Measurements from ENCODE around the gene DOCK6.

Gene DOCK6

GRCh38 chr19:11236324-11237301 is 25.7 kb downstream of the DOCK6 start:
- Histone ChIP-seq H3K4me3 (ENCODE audit: low read depth in 1 of 2, low read length in 1 of 2) (no peak overlapping the region), H3K27ac (no peak overlapping the region), H3K4me1 (ENCODE audit: control insufficient read depth in 1 of 2, insufficient read depth in 1 of 2, low read depth in 1 of 2, low read length in 1 of 2) (no peaks in the 10 kb centered on the region), H3K36me3 (no peaks in the 10 kb centered on the region), H3K9me3 (no peaks in the 10 kb centered on the region), H3K27me3 (no peaks in the 10 kb centered on the region)
- TF ChIP-seq, protein P1, sequence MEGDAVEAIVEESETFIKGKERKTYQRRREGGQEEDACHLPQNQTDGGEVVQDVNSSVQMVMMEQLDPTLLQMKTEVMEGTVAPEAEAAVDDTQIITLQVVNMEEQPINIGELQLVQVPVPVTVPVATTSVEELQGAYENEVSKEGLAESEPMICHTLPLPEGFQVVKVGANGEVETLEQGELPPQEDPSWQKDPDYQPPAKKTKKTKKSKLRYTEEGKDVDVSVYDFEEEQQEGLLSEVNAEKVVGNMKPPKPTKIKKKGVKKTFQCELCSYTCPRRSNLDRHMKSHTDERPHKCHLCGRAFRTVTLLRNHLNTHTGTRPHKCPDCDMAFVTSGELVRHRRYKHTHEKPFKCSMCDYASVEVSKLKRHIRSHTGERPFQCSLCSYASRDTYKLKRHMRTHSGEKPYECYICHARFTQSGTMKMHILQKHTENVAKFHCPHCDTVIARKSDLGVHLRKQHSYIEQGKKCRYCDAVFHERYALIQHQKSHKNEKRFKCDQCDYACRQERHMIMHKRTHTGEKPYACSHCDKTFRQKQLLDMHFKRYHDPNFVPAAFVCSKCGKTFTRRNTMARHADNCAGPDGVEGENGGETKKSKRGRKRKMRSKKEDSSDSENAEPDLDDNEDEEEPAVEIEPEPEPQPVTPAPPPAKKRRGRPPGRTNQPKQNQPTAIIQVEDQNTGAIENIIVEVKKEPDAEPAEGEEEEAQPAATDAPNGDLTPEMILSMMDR (IDR thresholded peaks at IDR 0.05), result no peak

DNA sequence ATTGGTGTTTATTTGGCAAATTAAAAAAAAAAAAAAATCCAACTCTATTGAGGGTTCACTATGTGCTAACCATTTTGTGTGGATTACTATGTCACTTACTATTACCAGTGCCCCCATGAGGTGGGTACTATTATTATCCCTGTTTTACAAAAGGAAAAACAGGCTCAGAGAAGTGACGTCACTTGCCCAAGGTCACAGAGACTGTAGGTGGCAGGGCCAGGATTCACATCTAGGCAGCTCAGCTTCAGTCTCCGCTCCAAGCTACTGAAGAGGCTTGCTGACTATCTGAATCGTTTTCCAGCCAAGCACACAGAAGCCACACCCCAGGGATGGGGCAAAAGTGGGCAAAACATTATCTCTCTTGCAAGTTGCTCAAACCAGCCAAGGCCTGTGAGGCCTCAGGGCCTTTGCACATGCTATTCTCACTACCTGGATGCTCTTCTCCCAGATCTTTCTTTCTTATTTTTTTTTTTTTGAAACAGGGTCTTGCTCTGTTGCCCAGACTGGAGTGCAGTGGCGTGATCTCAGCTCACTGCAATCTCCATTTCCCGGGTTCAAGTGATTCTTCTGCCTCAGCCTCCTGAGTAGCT is 27.7 kb downstream of the DOCK6 start:
- Histone ChIP-seq H3K27me3 (no peaks in the 10 kb centered on the region), H3K27ac (no peak overlapping the region), H3K9me3 (no peaks in the 10 kb centered on the region), H3K36me3 (no peaks in the 10 kb centered on the region), H3K4me3 (ENCODE audit: low read depth in 1 of 2, low read length in 1 of 2) (no peak overlapping the region), H3K4me1 (ENCODE audit: control insufficient read depth in 1 of 2, insufficient read depth in 1 of 2, low read depth in 1 of 2, low read length in 1 of 2) (no peaks in the 10 kb centered on the region)
- TF ChIP-seq, protein P1 (IDR thresholded peaks at IDR 0.05), result no peak

DNA sequence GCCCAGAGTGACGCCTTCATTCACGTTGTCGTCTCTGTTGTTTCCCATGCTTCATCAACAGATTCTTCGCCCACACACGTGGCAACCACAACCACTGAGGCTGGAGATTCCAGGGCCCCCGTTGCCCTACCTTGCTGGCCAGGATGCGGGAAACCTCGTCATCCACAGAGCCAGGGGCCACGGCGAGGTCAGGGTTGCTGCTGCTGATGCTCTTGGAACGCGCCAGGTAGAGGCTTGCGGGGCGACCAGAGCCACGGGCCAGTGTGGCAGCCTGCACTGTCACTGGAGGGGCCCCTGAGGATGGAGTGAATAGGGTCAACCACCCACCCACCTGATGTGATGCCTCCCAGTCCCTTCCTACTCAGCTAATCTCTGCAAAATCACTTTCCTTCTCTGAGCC is 29.3 kb downstream of the DOCK6 start:
- Histone ChIP-seq H3K4me3 (ENCODE audit: low read depth in 1 of 2, low read length in 1 of 2) (no peak overlapping the region), H3K36me3 (no peaks in the 10 kb centered on the region), H3K4me1 (ENCODE audit: control insufficient read depth in 1 of 2, insufficient read depth in 1 of 2, low read depth in 1 of 2, low read length in 1 of 2) (no peaks in the 10 kb centered on the region), H3K27me3 (no peaks in the 10 kb centered on the region), H3K9me3 (no peaks in the 10 kb centered on the region), H3K27ac (no peak overlapping the region)
- TF ChIP-seq, protein P1 (IDR thresholded peaks at IDR 0.05), result no peak

- no peak overlapping the region for H3K4me3 ChIP-seq (ENCODE audit: low read depth in 1 of 2, low read length in 1 of 2)
- H3K27ac ChIP-seq, result no peak overlapping the region
- no peaks in the 10 kb centered on the region for H3K9me3 ChIP-seq
- H3K36me3 ChIP-seq, result no peaks in the 10 kb centered on the region
- H3K27me3 ChIP-seq, result no peaks in the 10 kb centered on the region
- TF ChIP-seq, protein P1 (IDR thresholded peaks at IDR 0.05), result no peak
- H3K4me1 ChIP-seq (ENCODE audit: control insufficient read depth in 1 of 2, insufficient read depth in 1 of 2, low read depth in 1 of 2, low read length in 1 of 2), result no peaks in the 10 kb centered on the region
Measured at GRCh38 chr19:11232555-11232954, 29.8 kb downstream of the DOCK6 start.

DNA sequence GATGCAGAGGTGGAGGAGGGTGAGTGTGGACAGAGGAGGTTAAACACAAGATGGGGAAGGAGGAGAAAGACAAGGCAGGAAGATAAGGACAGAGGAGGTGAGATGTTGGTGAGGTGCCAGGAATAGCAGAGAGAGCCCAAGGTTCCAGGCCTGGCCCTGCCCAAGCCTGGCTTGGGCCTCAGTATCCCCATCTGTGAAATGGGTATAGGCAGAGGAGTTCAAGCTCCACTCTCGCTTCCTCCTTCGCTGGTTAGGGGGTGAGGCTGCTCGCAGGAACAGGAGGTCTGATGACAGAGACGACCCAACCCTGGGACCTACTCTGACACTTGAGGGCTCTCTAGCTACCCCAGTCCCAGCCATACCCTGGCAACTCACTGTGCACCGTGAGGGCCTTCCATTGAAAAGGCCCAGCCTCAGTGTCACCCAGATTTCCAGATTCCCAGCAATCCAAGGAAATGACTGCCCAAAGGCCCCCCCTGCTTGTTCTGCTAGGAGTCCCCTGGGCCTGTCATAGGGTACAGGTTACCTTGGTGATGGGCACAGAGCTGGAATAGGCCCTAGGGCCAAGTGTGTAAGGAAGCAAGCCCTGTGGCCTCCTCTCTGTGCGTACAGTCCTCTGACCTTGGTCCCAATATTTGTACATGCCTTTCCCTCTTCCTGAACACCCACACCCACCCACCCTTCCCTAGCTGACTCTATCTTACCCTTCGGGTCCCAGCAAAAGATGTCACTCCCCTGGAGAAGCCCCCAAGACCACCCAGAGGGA is 31.5 kb downstream of the DOCK6 start:
- Histone ChIP-seq H3K4me1 (ENCODE audit: control insufficient read depth in 1 of 2, insufficient read depth in 1 of 2, low read depth in 1 of 2, low read length in 1 of 2) (no peaks in the 10 kb centered on the region), H3K4me3 (ENCODE audit: low read depth in 1 of 2, low read length in 1 of 2) (no peak overlapping the region), H3K9me3 (no peaks in the 10 kb centered on the region), H3K36me3 (no peaks in the 10 kb centered on the region), H3K27me3 (no peaks in the 10 kb centered on the region), H3K27ac (no peak overlapping the region)
- TF ChIP-seq, protein P1 (IDR thresholded peaks at IDR 0.05), result no peak
